Right lobe of liver (tissue), 4 donors: ENCODE data around the gene ZFAND2B.

Experiments used
- POLR2A ChIP-seq: fragments of 450-650 bp; IDR thresholded peaks from one replicate; pipeline ENCODE4 v1.6.1; 2017; ENCODE audit warnings: antibody characterized with exemption, mild to moderate bottlenecking
- TF ChIP-seq, protein P1 (sequence below), 4 donors: fragments of 200-600 bp in 3 of 4; fragments of 450-650 bp in 1 of 4; IDR thresholded peaks; one replicate each; pipeline versions ENCODE4 v1.5.1 to v1.8.0; 2016 to 2022; ENCODE audit warnings: antibody characterized with exemption in 4 of 4, mild to moderate bottlenecking in 2 of 4
- donor health status: DM: no; HTN: no; CAD: no.
- donor health status: DM: no; HTN: no; CAD: no.
- donor health status: DM: no; HTN: yes; CAD: no.

- TF ChIP-seq, protein P1, sequence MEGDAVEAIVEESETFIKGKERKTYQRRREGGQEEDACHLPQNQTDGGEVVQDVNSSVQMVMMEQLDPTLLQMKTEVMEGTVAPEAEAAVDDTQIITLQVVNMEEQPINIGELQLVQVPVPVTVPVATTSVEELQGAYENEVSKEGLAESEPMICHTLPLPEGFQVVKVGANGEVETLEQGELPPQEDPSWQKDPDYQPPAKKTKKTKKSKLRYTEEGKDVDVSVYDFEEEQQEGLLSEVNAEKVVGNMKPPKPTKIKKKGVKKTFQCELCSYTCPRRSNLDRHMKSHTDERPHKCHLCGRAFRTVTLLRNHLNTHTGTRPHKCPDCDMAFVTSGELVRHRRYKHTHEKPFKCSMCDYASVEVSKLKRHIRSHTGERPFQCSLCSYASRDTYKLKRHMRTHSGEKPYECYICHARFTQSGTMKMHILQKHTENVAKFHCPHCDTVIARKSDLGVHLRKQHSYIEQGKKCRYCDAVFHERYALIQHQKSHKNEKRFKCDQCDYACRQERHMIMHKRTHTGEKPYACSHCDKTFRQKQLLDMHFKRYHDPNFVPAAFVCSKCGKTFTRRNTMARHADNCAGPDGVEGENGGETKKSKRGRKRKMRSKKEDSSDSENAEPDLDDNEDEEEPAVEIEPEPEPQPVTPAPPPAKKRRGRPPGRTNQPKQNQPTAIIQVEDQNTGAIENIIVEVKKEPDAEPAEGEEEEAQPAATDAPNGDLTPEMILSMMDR (IDR thresholded peaks at IDR 0.05) = no peak
- no peak for TF ChIP-seq POLR2A
These were observed 13.4 kb downstream of the ZFAND2B start for GRCh38 chr2:219219784-219220532.
